GM23338 (cell line): Measurements from ENCODE around the gene ZBTB7C. TPM values are rescaled to one million over a fixed set of nuclear protein-coding genes. Genes with fewer than 3 reads are reported as not detected.

Experiments
- ATAC-seq: fragments of 200-7000 bp; cut with Tn5 transposase; 3 replicates; pipeline ENCODE4 v1.9.1; 2020
- DNase-seq: peaks from one replicate; pipeline ENCODE4 v3.0.0-alpha.2; 2015; ENCODE audit warnings: low spot score
- H2AFZ ChIP-seq: fragments of 200-600 bp; sonication (generic); 2 replicates; pipeline ENCODE4 v1.8.0; 2016; ENCODE audit warnings: antibody characterized with exemption, mild to moderate bottlenecking, moderate library complexity
- H3F3A ChIP-seq: fragments of 200-600 bp; sonication (generic); replicated peaks from 2 replicates; pipeline ENCODE4 v1.8.0; 2017; ENCODE audit warnings: antibody characterized with exemption, mixed run types, low read depth
- H3K27ac ChIP-seq: fragments of 200-600 bp; sonication (generic); 2 replicates; pipeline ENCODE4 v1.6.1; 2016; ENCODE audit warnings: low read depth
- H3K27me3 ChIP-seq: fragments of 200-600 bp; sonication (generic); 2 replicates; pipeline ENCODE4 v1.8.0; 2016; ENCODE audit warnings: mild to moderate bottlenecking, mixed run types, moderate library complexity; ENCODE audit not compliant: insufficient read depth
- H3K36me3 ChIP-seq: fragments of 200-600 bp; sonication (generic); 2 replicates; pipeline ENCODE4 v1.8.0; 2016; ENCODE audit warnings: mild to moderate bottlenecking; ENCODE audit not compliant: insufficient read depth
- H3K4me1 ChIP-seq: fragments of 200-600 bp; sonication (generic); 2 replicates; pipeline ENCODE4 v1.8.0; 2016; ENCODE audit warnings: mild to moderate bottlenecking, moderate library complexity; ENCODE audit not compliant: insufficient read depth
- H3K4me2 ChIP-seq: fragments of 200-600 bp; sonication (generic); 2 replicates; pipeline ENCODE4 v1.7.1; 2017; ENCODE audit warnings: mixed run types
- H3K4me3 ChIP-seq: fragments of 200-600 bp; sonication (generic); 2 replicates; pipeline ENCODE4 v1.6.1; 2016; ENCODE audit warnings: mixed run types
- H3K79me2 ChIP-seq: fragments of 200-600 bp; sonication (generic); replicated peaks from 2 replicates; pipeline ENCODE4 v1.8.0; 2017; ENCODE audit warnings: mild to moderate bottlenecking; ENCODE audit not compliant: insufficient read depth
- H3K9me2 ChIP-seq: fragments of 200-600 bp; sonication (generic); 2 replicates; pipeline ENCODE4 v1.8.0; 2017; ENCODE audit not compliant: insufficient read depth
- H4K20me1 ChIP-seq: fragments of 200-600 bp; sonication (generic); replicated peaks from 2 replicates; pipeline ENCODE4 v1.8.0; 2017; ENCODE audit warnings: mild to moderate bottlenecking; ENCODE audit not compliant: insufficient read depth
- H3K27ac Mint-ChIP-seq: 2 replicates; pipeline ENCODE4 v1.8.0; 2020; ENCODE audit warnings: inconsistent platforms, mild to moderate bottlenecking, moderate library complexity, mixed read lengths
- H3K27me3 Mint-ChIP-seq: 3 replicates; pipeline ENCODE4 v1.8.0; 2022; ENCODE audit warnings: low read depth, mild to moderate bottlenecking, moderate library complexity, mixed read lengths, inconsistent platforms; ENCODE audit not compliant: insufficient read depth, poor library complexity
- H3K36me3 Mint-ChIP-seq: 3 replicates; pipeline ENCODE4 v1.8.0; 2021; ENCODE audit warnings: low read depth, mild to moderate bottlenecking, inconsistent platforms, moderate library complexity, mixed read lengths
- H3K4me1 Mint-ChIP-seq: 3 replicates; pipeline ENCODE4 v1.8.0; 2020; ENCODE audit warnings: mild to moderate bottlenecking, inconsistent platforms, mixed read lengths
- H3K4me3 Mint-ChIP-seq: 3 replicates; pipeline ENCODE4 v1.8.0; 2021; ENCODE audit warnings: moderate library complexity, mild to moderate bottlenecking, inconsistent platforms, mixed read lengths
- H3K9me3 Mint-ChIP-seq: 3 replicates; pipeline ENCODE4 v1.8.0; 2020; ENCODE audit warnings: moderate library complexity, mild to moderate bottlenecking, inconsistent platforms, mixed read lengths
- CREB1 ChIP-seq: fragments of 250-450 bp; sonication (Bioruptor Pico); IDR thresholded peaks from 2 replicates; pipeline ENCODE4 v1.5.0; 2020; ENCODE audit warnings: low read depth, mild to moderate bottlenecking, moderate library complexity
- EZH2 ChIP-seq: fragments of 200-600 bp; sonication (generic); IDR thresholded peaks from one replicate; pipeline ENCODE4 v1.8.0; 2017; ENCODE audit warnings: antibody characterized with exemption, mild to moderate bottlenecking, low read depth; ENCODE audit not compliant: unreplicated experiment
- EZH2phosphoT487 ChIP-seq: fragments of 200-600 bp; sonication (generic); IDR thresholded peaks from one replicate; pipeline ENCODE4 v1.8.1; 2018; ENCODE audit warnings: antibody characterized with exemption; ENCODE audit not compliant: unreplicated experiment
- JUNB ChIP-seq: IDR thresholded peaks from one replicate; pipeline ENCODE4 v1.6.1; 2016; ENCODE audit warnings: antibody characterized with exemption; ENCODE audit not compliant: unreplicated experiment
- NANOG ChIP-seq: IDR thresholded peaks from 2 replicates; pipeline ENCODE4 v1.6.1; 2016; ENCODE audit warnings: antibody characterized with exemption, borderline replicate concordance
- POLR2AphosphoS5 ChIP-seq: IDR thresholded peaks from 2 replicates; pipeline ENCODE4 v1.6.1; 2016; ENCODE audit warnings: antibody characterized with exemption, low read depth
- STAT1 ChIP-seq: IDR thresholded peaks from one replicate; pipeline ENCODE4 v1.6.1; 2016; ENCODE audit warnings: antibody characterized with exemption; ENCODE audit not compliant: unreplicated experiment
- ZNF114 ChIP-seq: fragments of 250-450 bp; sonication (Bioruptor Pico); IDR thresholded peaks from 2 replicates; pipeline ENCODE4 v1.5.0; 2020; ENCODE audit warnings: mild to moderate bottlenecking, moderate library complexity
- ZNF331 ChIP-seq: fragments of 250-450 bp; sonication (Bioruptor Pico); IDR thresholded peaks from 2 replicates; pipeline ENCODE4 v1.5.0; 2020; ENCODE audit warnings: low read depth, mild to moderate bottlenecking, moderate library complexity
- ZNF462 ChIP-seq: fragments of 250-450 bp; sonication (Bioruptor Pico); IDR thresholded peaks from 2 replicates; pipeline ENCODE4 v1.5.0; 2020; ENCODE audit warnings: mild to moderate bottlenecking, moderate library complexity
- polyA plus RNA-seq: library from polyadenylated mRNA; unstranded; fragments of >200 nt; fragmentation: Nextera tagmentation; extraction: Ambion mirVana; gene quantifications from 2 replicates; pipeline ENCODE4 v1.2.1, GENCODE V29; 2016
- total RNA-seq: library from RNA; depleted of rRNA; stranded (reverse); fragments of >200 nt; shearing (Covaris generic); gene quantifications from 2 replicates; pipeline ENCODE4 v1.2.3, GENCODE V29; 2014
- TF ChIP-seq, protein P1 (sequence below): IDR thresholded peaks from one replicate; pipeline ENCODE4 v1.6.1; 2018; ENCODE audit warnings: antibody characterized with exemption; ENCODE audit not compliant: unreplicated experiment
- TF ChIP-seq, protein P2 (sequence below): IDR thresholded peaks from 2 replicates; pipeline ENCODE4 v1.6.1; 2016; ENCODE audit warnings: antibody characterized with exemption
- TF ChIP-seq, protein P3 (sequence below), 2 experiments: fragments of 200-600 bp in 1 of 2; sonication (generic) in 1 of 2; conservative IDR thresholded peaks; 2 replicates each; pipeline versions ENCODE4 v1.5.1 to v1.6.1; 2016 to 2017; ENCODE audit warnings: antibody characterized with exemption in 2 of 2, low read depth in 2 of 2, mild to moderate bottlenecking in 2 of 2, moderate library complexity in 1 of 2

The ZBTB7C gene
- total and polyA plus RNA-seq, 2 experiments from 2014 or later = 0.03 to 0.14 TPM

GRCh38 chr18:48215876-48216638 is 193.1 kb downstream of the ZBTB7C start:
- no peak for TF ChIP-seq JUNB
- TF ChIP-seq, protein P1, sequence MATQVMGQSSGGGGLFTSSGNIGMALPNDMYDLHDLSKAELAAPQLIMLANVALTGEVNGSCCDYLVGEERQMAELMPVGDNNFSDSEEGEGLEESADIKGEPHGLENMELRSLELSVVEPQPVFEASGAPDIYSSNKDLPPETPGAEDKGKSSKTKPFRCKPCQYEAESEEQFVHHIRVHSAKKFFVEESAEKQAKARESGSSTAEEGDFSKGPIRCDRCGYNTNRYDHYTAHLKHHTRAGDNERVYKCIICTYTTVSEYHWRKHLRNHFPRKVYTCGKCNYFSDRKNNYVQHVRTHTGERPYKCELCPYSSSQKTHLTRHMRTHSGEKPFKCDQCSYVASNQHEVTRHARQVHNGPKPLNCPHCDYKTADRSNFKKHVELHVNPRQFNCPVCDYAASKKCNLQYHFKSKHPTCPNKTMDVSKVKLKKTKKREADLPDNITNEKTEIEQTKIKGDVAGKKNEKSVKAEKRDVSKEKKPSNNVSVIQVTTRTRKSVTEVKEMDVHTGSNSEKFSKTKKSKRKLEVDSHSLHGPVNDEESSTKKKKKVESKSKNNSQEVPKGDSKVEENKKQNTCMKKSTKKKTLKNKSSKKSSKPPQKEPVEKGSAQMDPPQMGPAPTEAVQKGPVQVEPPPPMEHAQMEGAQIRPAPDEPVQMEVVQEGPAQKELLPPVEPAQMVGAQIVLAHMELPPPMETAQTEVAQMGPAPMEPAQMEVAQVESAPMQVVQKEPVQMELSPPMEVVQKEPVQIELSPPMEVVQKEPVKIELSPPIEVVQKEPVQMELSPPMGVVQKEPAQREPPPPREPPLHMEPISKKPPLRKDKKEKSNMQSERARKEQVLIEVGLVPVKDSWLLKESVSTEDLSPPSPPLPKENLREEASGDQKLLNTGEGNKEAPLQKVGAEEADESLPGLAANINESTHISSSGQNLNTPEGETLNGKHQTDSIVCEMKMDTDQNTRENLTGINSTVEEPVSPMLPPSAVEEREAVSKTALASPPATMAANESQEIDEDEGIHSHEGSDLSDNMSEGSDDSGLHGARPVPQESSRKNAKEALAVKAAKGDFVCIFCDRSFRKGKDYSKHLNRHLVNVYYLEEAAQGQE = no peak
- TF ChIP-seq CREB1 (CRISPR knock-in tag) = no peak
- no peak for TF ChIP-seq ZNF331 (CRISPR knock-in tag)
- no peak for TF ChIP-seq STAT1
- TF ChIP-seq, protein P2, sequence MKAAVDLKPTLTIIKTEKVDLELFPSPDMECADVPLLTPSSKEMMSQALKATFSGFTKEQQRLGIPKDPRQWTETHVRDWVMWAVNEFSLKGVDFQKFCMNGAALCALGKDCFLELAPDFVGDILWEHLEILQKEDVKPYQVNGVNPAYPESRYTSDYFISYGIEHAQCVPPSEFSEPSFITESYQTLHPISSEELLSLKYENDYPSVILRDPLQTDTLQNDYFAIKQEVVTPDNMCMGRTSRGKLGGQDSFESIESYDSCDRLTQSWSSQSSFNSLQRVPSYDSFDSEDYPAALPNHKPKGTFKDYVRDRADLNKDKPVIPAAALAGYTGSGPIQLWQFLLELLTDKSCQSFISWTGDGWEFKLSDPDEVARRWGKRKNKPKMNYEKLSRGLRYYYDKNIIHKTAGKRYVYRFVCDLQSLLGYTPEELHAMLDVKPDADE = no peak
- no peak for TF ChIP-seq ZNF462 (CRISPR knock-in tag)
- TF ChIP-seq, protein P3, sequence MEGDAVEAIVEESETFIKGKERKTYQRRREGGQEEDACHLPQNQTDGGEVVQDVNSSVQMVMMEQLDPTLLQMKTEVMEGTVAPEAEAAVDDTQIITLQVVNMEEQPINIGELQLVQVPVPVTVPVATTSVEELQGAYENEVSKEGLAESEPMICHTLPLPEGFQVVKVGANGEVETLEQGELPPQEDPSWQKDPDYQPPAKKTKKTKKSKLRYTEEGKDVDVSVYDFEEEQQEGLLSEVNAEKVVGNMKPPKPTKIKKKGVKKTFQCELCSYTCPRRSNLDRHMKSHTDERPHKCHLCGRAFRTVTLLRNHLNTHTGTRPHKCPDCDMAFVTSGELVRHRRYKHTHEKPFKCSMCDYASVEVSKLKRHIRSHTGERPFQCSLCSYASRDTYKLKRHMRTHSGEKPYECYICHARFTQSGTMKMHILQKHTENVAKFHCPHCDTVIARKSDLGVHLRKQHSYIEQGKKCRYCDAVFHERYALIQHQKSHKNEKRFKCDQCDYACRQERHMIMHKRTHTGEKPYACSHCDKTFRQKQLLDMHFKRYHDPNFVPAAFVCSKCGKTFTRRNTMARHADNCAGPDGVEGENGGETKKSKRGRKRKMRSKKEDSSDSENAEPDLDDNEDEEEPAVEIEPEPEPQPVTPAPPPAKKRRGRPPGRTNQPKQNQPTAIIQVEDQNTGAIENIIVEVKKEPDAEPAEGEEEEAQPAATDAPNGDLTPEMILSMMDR (conservative IDR thresholded peaks at IDR 0.05; ENCODE audit: low read depth in 2 of 2) = no peak
- no peak for TF ChIP-seq ZNF114 (CRISPR knock-in tag)
- TF ChIP-seq POLR2AphosphoS5 = no peak
- no peak for TF ChIP-seq EZH2
- TF ChIP-seq NANOG = no peak
- TF ChIP-seq EZH2phosphoT487 = no peak
- Mint-ChIP-seq H3K4me1 (peaks cover 11% of the 10 kb centered on the region; the same call in 2 of the 3 replicates), H3K27me3 (peaks cover 8% of the 10 kb centered on the region), H3K27ac (no peak overlapping the region), H3K4me3 (no peak overlapping the region), H3K36me3 (peaks cover 10% of the 10 kb centered on the region), H3K9me3 (peaks cover 17% of the 10 kb centered on the region)
- 0 out of 2 replicates have a peak, but pooled peaks cover under 1% of the 10 kb centered on the region for H3K36me3 ChIP-seq
- H3F3A ChIP-seq = no peaks in the 10 kb centered on the region
- no peaks in the 10 kb centered on the region for H4K20me1 ChIP-seq
- no peak overlapping the region for H3K4me3 ChIP-seq
- no peaks in the 10 kb centered on the region for H3K4me1 ChIP-seq
- no peak for ATAC-seq
- H3K27ac ChIP-seq = no peak overlapping the region
- no peaks in the 10 kb centered on the region for H3K79me2 ChIP-seq
- no peak for DNase-seq
- H2AFZ ChIP-seq = no peak overlapping the region
- H3K4me2 ChIP-seq = no peak overlapping the region
- H3K27me3 ChIP-seq = no peaks in the 10 kb centered on the region
- no peaks in the 10 kb centered on the region for H3K9me2 ChIP-seq
